Upper lobe of left lung (tissue), 6 donors: Measurements from ENCODE around the gene PHF11. TPM values are rescaled to one million over a fixed set of nuclear protein-coding genes. Genes with fewer than 3 reads are reported as not detected.

Experiments
- ATAC-seq, 2 donors: fragments of 200-7000 bp; cut with Tn5 transposase; one replicate each; pipeline ENCODE4 v1.9.1; 2022; ENCODE audit warnings: mild to moderate bottlenecking in 2 of 2, moderate library complexity in 2 of 2; ENCODE audit not compliant: low FRiP score in 2 of 2
- DNase-seq, 2 donors: peaks; one replicate each; pipeline ENCODE4 v3.0.0-alpha.2; 2019 to 2020
- H3K27ac ChIP-seq, 4 donors: fragments of 200-600 bp; sonication (generic); one replicate each; pipeline ENCODE4 v1.5.1; 2016 to 2019
- H3K27me3 ChIP-seq, 4 donors: fragments of 200-600 bp; sonication (generic); one replicate each; pipeline ENCODE4 v1.5.1; 2017 to 2019
- H3K36me3 ChIP-seq, 4 donors: fragments of 200-600 bp; sonication (generic); one replicate each; pipeline ENCODE4 v1.5.1; 2016 to 2019
- H3K4me1 ChIP-seq, 4 donors: fragments of 200-600 bp; sonication (generic); one replicate each; pipeline ENCODE4 v1.5.1; 2018 to 2019
- H3K4me3 ChIP-seq, 4 donors: fragments of 200-600 bp; sonication (generic); one replicate each; pipeline ENCODE4 v1.5.1; 2017 to 2019; ENCODE audit warnings: mild to moderate bottlenecking in 2 of 4, moderate library complexity in 1 of 4
- H3K9me3 ChIP-seq, 4 donors: fragments of 200-600 bp; sonication (generic); one replicate each; pipeline ENCODE4 v1.5.1; 2018 to 2019
- EP300 ChIP-seq, 4 donors: sonication (generic); formaldehyde crosslinking; IDR thresholded peaks; one replicate each; pipeline ENCODE4 v1.5.1; 2017; ENCODE audit warnings: antibody characterized with exemption in 4 of 4, control low read depth in 2 of 4
- POLR2A ChIP-seq, 4 donors: fragments of 450-650 bp; IDR thresholded peaks; one replicate each; pipeline ENCODE4 v1.5.1; 2016 to 2017; ENCODE audit warnings: antibody characterized with exemption in 4 of 4, mild to moderate bottlenecking in 2 of 4
- POLR2AphosphoS5 ChIP-seq, 2 donors: sonication (generic); formaldehyde crosslinking; IDR thresholded peaks; one replicate each; pipeline ENCODE4 v1.5.1; 2017; ENCODE audit warnings: antibody characterized with exemption in 2 of 2
- WGBS, 2 donors: methylation state at CpG; one replicate each; pipeline ENCODE4 v1.1.5; 2017 to 2018; 5-methylcytosine and 5-hydroxymethylcytosine counted together
- total RNA-seq, 6 donors: library from RNA; depleted of rRNA in 4 of 6; stranded (reverse); fragments of >200 nt in 4 of 6; gene quantifications; one replicate each; pipeline versions ENCODE4 v1.1.0 to v1.2.1, GENCODE V29; 2016 to 2021
- TF ChIP-seq, protein P1 (sequence below), 6 experiments: fragments of 450-650 bp in 4 of 6; fragments of 200-600 bp in 2 of 6; sonication (generic) in 2 of 6; IDR thresholded peaks; one replicate each; pipeline ENCODE4 v1.5.1; 2016 to 2019; ENCODE audit warnings: antibody characterized with exemption in 6 of 6
- donor health status: DM: no; HTN: no; CAD: no; lungs with moderate emphysema.
- donor health status: DM: no; HTN: yes; CAD: no; lungs with severe emphysema.

PHF11 gene
- 10 to 100 TPM; 27.1 to 89.1 (median 39.3) TPM for total RNA-seq

DNA sequence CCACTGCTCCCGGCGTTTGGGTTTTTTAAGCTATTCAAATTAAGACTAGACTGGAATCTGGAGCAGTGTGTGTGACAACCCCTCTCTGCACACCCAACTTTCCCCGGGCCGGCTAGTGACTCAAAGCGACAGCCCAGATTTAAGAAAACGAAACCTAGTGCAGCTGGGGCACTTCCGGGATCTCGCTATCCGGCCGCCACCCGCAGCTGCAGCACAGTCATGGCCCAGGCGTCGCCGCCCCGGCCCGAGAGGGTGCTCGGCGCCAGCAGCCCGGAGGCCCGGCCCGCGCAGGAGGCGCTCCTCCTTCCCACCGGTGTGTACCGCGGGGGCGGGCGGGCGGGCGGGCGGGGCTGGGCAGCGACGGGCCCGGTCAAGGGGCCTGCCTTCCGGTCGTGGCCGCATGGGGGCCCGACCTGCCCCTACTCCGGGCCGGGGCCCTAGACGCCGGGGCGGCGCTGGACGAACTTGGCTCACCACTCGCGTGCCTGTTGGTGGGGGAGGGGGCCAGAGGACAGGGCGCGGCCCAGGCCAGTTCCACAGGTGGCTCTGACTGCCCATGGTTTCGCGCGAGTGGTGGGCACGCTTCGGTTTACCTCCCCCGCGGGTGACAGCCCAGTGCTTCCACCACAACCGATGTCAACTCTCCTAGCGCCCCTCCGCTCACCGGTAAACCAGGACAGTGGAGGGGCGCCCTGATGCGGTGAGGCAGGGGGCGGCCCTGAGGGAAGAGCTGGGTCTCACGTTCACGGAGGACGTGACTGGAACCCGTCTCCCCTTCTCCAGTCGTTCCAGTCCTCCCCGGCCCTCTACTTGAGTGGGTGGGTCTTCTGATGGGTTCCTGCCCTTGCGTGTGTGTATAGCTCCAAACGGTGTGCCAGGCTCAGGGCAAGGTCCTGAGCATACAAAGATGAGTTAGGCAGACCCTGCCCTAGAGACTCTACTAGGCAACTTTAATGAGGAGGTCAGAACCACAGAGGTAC is at the start of gene PHF11:
Gene PHF11 (plus strand): TSS at position 171 of the 980 bp plus-strand sequence. CDS start 49 bp downstream, at position 220.
- Histone ChIP-seq H3K4me3 (peak within 1 kb of the TSS; percentile 33 to 69 (median 60)), H3K9me3 (no peaks in the 10 kb centered on the region), H3K27ac (peak within 1 kb of the TSS; percentile 95 to 99 (median 96)), H3K27me3 (no peaks in the 10 kb centered on the region), H3K4me1 (peaks cover 0 to 17% (median 4%) of the 10 kb centered on the region in 4 donors), H3K36me3 (no peaks in the 10 kb centered on the region)
- ATAC-seq (peak; percentile 93 to 94), DNase-seq (peak; percentile 89 to 95)
- TF ChIP-seq POLR2A (IDR thresholded peaks at IDR 0.05), result peak in 3 of 4 donors; percentile 46 to 75 (median 57)
- no peak for TF ChIP-seq EP300 (IDR thresholded peaks at IDR 0.05)
- TF ChIP-seq, protein P1, sequence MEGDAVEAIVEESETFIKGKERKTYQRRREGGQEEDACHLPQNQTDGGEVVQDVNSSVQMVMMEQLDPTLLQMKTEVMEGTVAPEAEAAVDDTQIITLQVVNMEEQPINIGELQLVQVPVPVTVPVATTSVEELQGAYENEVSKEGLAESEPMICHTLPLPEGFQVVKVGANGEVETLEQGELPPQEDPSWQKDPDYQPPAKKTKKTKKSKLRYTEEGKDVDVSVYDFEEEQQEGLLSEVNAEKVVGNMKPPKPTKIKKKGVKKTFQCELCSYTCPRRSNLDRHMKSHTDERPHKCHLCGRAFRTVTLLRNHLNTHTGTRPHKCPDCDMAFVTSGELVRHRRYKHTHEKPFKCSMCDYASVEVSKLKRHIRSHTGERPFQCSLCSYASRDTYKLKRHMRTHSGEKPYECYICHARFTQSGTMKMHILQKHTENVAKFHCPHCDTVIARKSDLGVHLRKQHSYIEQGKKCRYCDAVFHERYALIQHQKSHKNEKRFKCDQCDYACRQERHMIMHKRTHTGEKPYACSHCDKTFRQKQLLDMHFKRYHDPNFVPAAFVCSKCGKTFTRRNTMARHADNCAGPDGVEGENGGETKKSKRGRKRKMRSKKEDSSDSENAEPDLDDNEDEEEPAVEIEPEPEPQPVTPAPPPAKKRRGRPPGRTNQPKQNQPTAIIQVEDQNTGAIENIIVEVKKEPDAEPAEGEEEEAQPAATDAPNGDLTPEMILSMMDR (IDR thresholded peaks at IDR 0.05), result peak in 5 of 6 experiments; percentile 18 to 57 (median 36)
- TF ChIP-seq POLR2AphosphoS5 (IDR thresholded peaks at IDR 0.05), result peak in 1 of 2 donors; percentile 65
- 4% methylated on average over 7 to 32 of the region's 71 CpGs for WGBS, 2 donors

DNA sequence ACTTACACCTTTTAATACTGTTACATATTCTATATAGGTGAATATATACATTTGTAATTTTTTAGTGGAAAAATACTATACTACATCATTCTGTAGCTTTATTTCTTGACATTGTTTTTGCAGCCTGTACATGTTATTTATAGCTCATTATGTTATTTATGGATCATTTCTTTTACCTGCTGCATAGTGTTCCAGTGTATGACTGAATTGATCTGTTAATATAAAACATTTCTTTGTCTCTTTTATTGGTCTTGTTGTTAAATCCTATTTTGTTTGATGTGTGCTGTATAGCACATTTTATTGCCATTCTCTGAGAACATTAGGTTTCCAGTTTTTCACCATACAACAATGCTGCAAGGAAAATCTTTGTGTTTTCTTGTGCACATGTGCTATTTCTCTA is 49.3 kb upstream of the PHF11 start:
- no peak for DNase-seq
- H3K9me3 ChIP-seq, result no peaks in the 10 kb centered on the region
- H3K36me3 ChIP-seq, result no peaks in the 10 kb centered on the region
- ATAC-seq, result no peak
- H3K4me3 ChIP-seq, result no peak overlapping the region
- no peak overlapping the region for H3K27ac ChIP-seq
- peaks cover 9 to 27% (median 15%) of the 10 kb centered on the region in 4 donors for H3K4me1 ChIP-seq
- TF ChIP-seq POLR2A (IDR thresholded peaks at IDR 0.05) (no peak), POLR2AphosphoS5 (IDR thresholded peaks at IDR 0.05) (no peak), EP300 (IDR thresholded peaks at IDR 0.05) (no peak)
- TF ChIP-seq, protein P1 (IDR thresholded peaks at IDR 0.05), result no peak
- no peaks in the 10 kb centered on the region for H3K27me3 ChIP-seq

DNA sequence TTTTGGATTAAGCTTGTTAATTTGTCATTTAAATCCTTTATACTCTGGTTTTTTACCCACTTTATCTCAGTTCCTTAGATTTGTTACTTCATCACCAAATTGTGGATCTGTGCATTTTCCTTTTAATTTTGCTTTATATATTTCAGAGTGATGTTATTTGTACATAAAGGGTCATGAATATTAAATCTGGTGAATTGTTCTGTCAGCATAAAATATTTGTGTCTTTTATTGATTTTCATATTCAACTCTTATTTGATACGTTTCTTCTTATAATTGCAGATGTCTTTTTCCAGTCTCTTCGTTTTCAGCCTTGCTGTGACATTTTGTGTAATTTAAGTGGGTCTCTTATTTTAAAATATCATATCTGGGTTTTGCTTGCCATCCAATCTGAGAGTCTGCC is 47.0 kb upstream of the PHF11 start:
- DNase-seq (no peak), ATAC-seq (no peak)
- H3K27ac ChIP-seq, result no peak overlapping the region
- no peaks in the 10 kb centered on the region for H3K9me3 ChIP-seq
- peaks cover 0 to 6% (median 0%) of the 10 kb centered on the region in 4 donors for H3K36me3 ChIP-seq
- H3K27me3 ChIP-seq, result no peaks in the 10 kb centered on the region
- TF ChIP-seq EP300 (IDR thresholded peaks at IDR 0.05) (no peak), POLR2AphosphoS5 (IDR thresholded peaks at IDR 0.05) (no peak), POLR2A (IDR thresholded peaks at IDR 0.05) (no peak)
- TF ChIP-seq, protein P1 (IDR thresholded peaks at IDR 0.05), result no peak
- peaks cover 5 to 21% (median 15%) of the 10 kb centered on the region in 4 donors for H3K4me1 ChIP-seq
- H3K4me3 ChIP-seq, result no peak overlapping the region
- WGBS, 2 donors, result 89 to 95% methylated on average over 2 of the region's 2 CpGs

DNA sequence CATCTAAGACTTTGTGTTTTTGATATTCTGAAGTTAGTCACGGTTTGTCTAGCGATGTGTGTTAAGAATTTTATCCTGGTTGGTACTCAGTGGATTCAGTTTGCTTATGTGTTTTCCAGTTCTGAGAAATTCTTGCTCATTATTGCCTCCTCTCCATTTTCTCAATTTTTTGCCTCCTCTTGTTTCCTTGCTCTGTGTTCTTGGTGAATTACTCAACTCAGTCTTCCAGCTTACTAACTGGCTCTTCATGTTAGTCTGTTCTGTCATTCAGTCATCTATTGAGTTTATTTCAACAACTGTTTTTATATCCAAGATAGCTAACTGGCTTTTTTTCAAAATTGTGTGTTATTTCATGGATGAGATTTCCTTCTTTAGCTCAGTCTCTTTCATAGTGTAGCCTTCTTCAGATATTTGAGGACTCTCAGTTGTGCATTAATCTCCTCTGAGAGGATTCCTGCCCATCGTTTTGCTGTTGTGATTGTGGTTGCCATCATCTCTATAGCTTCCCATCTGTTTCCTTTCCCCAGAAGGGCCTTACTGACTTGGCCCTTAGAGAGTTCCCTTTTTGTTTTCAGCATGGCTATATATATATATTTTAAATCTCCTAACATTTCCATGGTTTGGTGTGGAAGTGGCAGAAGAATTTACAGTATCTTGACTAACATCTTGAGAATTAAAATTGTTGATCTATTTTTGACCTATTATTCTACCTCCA is 45.5 kb upstream of the PHF11 start:
- no peak for DNase-seq
- no peaks in the 10 kb centered on the region for H3K9me3 ChIP-seq
- ATAC-seq, result no peak
- peaks cover 8 to 19% (median 16%) of the 10 kb centered on the region in 4 donors for H3K4me1 ChIP-seq
- no peak overlapping the region for H3K4me3 ChIP-seq
- H3K27ac ChIP-seq, result no peak overlapping the region
- TF ChIP-seq, protein P1 (IDR thresholded peaks at IDR 0.05), result no peak
- TF ChIP-seq EP300 (IDR thresholded peaks at IDR 0.05), result no peak
- no peak for TF ChIP-seq POLR2A (IDR thresholded peaks at IDR 0.05)
- no peak for TF ChIP-seq POLR2AphosphoS5 (IDR thresholded peaks at IDR 0.05)
- no peaks in the 10 kb centered on the region for H3K27me3 ChIP-seq
- 79 to 80% methylated on average over 3 of the region's 3 CpGs for WGBS, 2 donors
- H3K36me3 ChIP-seq, result peaks cover 0 to 6% (median 0%) of the 10 kb centered on the region in 4 donors
